ENCODE results near the gene SPTBN5. TPM values are rescaled to one million over a fixed set of nuclear protein-coding genes. Genes with fewer than 3 reads are reported as not detected.
A peak's percentile ranks its signal among the peaks of the same experiment; 100 is the strongest.

The SPTBN5 gene
- total RNA-seq, 4 donors from 2014 or later: 0.40 to 2.5 (median 1.8) TPM

- intact Hi-C loops (cut with DNase I): no loop called here
- H3K4me1 ChIP-seq: peaks cover 14 to 17% of the 10 kb centered on the region in 2 donors
- no peak overlapping the region for H3K27ac ChIP-seq
- WGBS, 2 donors: 90 to 97% methylated on average over 15 of the region's 15 CpGs
- H3K27me3 ChIP-seq: no peaks in the 10 kb centered on the region
- no peaks in the 10 kb centered on the region for H3K9me3 ChIP-seq
- TF ChIP-seq POLR2A (IDR thresholded peaks at IDR 0.05): no peak
- no peak for TF ChIP-seq CTCF (IDR thresholded peaks at IDR 0.05)
- peaks cover 9 to 25% of the 10 kb centered on the region in 2 donors for H3K36me3 ChIP-seq
- no peak for DNase-seq
- H3K4me3 ChIP-seq (replicated peaks in 1 of 3): no peak overlapping the region
These were observed 53.2 kb downstream of the SPTBN5 start for GRCh38 chr15:41840673-41841072.

GRCh38 chr15:41839781-41840491 lies 53.9 kb downstream of the SPTBN5 start:
- Histone ChIP-seq H3K4me3 (replicated peaks in 1 of 3) (no peak overlapping the region), H3K9me3 (no peaks in the 10 kb centered on the region), H3K27ac (no peak overlapping the region), H3K4me1 (peaks cover 14 to 17% of the 10 kb centered on the region in 2 donors), H3K36me3 (peaks cover 6 to 17% of the 10 kb centered on the region in 2 donors), H3K27me3 (no peaks in the 10 kb centered on the region)
- TF ChIP-seq CTCF (IDR thresholded peaks at IDR 0.05): no peak
- TF ChIP-seq POLR2A (IDR thresholded peaks at IDR 0.05): no peak
- WGBS, 2 donors: 86 to 95% methylated on average over 13 to 16 of the region's 16 CpGs
- intact Hi-C loops (cut with DNase I): no loop called here
- DNase-seq: no peak

- intact Hi-C loops (cut with DNase I): no loop called here
- TF ChIP-seq POLR2A (IDR thresholded peaks at IDR 0.05): no peak
- TF ChIP-seq CTCF (IDR thresholded peaks at IDR 0.05): no peak
- Histone ChIP-seq H3K9me3 (no peaks in the 10 kb centered on the region), H3K4me1 (peaks cover 14 to 17% of the 10 kb centered on the region in 2 donors), H3K27me3 (no peaks in the 10 kb centered on the region), H3K27ac (peak within 1 kb of the TSS; percentile 54 to 67 (median 55)), H3K36me3 (peaks cover 0 to 7% of the 10 kb centered on the region in 2 donors), H3K4me3 (replicated peaks in 1 of 3) (no peak within 1 kb of the TSS)
- DNase-seq: peak; percentile 93 to 95
- WGBS, 2 donors: 16 to 66% methylated on average over 3 to 4 of the region's 6 CpGs
These were observed 55.4 kb downstream of the SPTBN5 start, which contains the start of gene PLA2G4B for GRCh38 chr15:41838400-41838897. Gene PLA2G4B, plus strand, starts transcription at chr15:41838847. Its CDS starts 67 bp downstream, at chr15:41838914.

GRCh38 chr15:41836713-41837454 lies 57.0 kb downstream of the SPTBN5 start:
- no peak overlapping the region for H3K27ac ChIP-seq
- DNase-seq: peak; percentile 63 to 66
- H3K4me1 ChIP-seq: peaks cover 26 to 30% of the 10 kb centered on the region in 2 donors
- H3K36me3 ChIP-seq: peaks cover 0 to 7% of the 10 kb centered on the region in 2 donors
- H3K9me3 ChIP-seq: no peaks in the 10 kb centered on the region
- WGBS, 2 donors: 75 to 85% methylated on average over 13 to 23 of the region's 23 CpGs
- no peaks in the 10 kb centered on the region for H3K27me3 ChIP-seq
- TF ChIP-seq POLR2A (IDR thresholded peaks at IDR 0.05): no peak
- no peak for TF ChIP-seq CTCF (IDR thresholded peaks at IDR 0.05)
- intact Hi-C loops (cut with DNase I): no loop called here
- no peak overlapping the region for H3K4me3 ChIP-seq (replicated peaks in 1 of 3)
